ENCODE measurements around the gene ZDHHC8. TPM values are rescaled to one million over a fixed set of nuclear protein-coding genes. Genes with fewer than 3 reads are reported as not detected.

The ZDHHC8 gene
- total RNA-seq (10 to 100 TPM in 2 of 4 donors, 1 to 10 TPM in 2; 4.6 to 14.3 (median 9.5) TPM), polyA plus RNA-seq (10 to 100 TPM in 1 of 3 donors, 1 to 10 TPM in 2; 1.8 to 26.0 (median 4.2) TPM)

GRCh38 chr22:20131597-20131858, at the start of gene ZDHHC8:
Gene ZDHHC8 (plus strand): TSS chr22:20131804. CDS start chr22:20131948, 144 bp downstream.
- TF ChIP-seq POLR2A (IDR thresholded peaks at IDR 0.05) = no peak
- Histone ChIP-seq H3K27me3 (no peaks in the 10 kb centered on the region), H3K27ac (peak within 1 kb of the TSS; percentile 91 to 99 (median 99)), H3K4me1 (peaks cover 0 to 53% (median 47%) of the 10 kb centered on the region in 4 donors), H3K9me3 (no peaks in the 10 kb centered on the region), H3K36me3 (peaks cover 0 to 15% (median 3%) of the 10 kb centered on the region in 4 donors), H3K4me3 (peak within 1 kb of the TSS; percentile 77 to 100 (median 96))
- DNase-seq = no peak
- intact Hi-C loops (cut with DNase I) = loop anchor here (5.0 to 10.0 kb wide), 3 partner anchors 49 to 277 kb away; partner anchors contain the start of genes DGCR8, GNB1L, RTL10 and TANGO2
- WGBS, 2 donors = 1% methylated on average over 43 of the region's 43 CpGs

- Histone ChIP-seq H3K9me3 (no peaks in the 10 kb centered on the region), H3K27ac (peak overlapping the region; percentile 7 to 97 (median 22)), H3K27me3 (no peaks in the 10 kb centered on the region), H3K4me1 (peaks cover 0 to 58% (median 51%) of the 10 kb centered on the region in 4 donors), H3K36me3 (peaks cover 13 to 28% (median 24%) of the 10 kb centered on the region in 4 donors), H3K4me3 (no peak overlapping the region)
- no peak for DNase-seq
- intact Hi-C loops (cut with DNase I) = loop anchor here (5.0 to 10.0 kb wide), 3 partner anchors 34 to 109 kb away; partner anchors contain the start of genes RANBP1, TRMT2A and ZDHHC8
- TF ChIP-seq CTCF (IDR thresholded peaks at IDR 0.05) = no peak
- no peak for TF ChIP-seq EP300 (IDR thresholded peaks at IDR 0.05)
- TF ChIP-seq POLR2A (IDR thresholded peaks at IDR 0.05) = no peak
- TF ChIP-seq POLR2AphosphoS5 (IDR thresholded peaks at IDR 0.05) = no peak
- WGBS, 2 donors = 87% methylated on average over 10 of the region's 10 CpGs
Observed at GRCh38 chr22:20083157-20083890, 48.3 kb upstream of the ZDHHC8 start.

GRCh38 chr22:20083891-20084546, 47.6 kb upstream of the ZDHHC8 start:
- WGBS, 2 donors = 82 to 90% methylated on average over 10 of the region's 10 CpGs
- peak overlapping the region in 1 of 4 donors; percentile 97 for H3K27ac ChIP-seq

GRCh38 chr22:20084547-20085413, 46.8 kb upstream of the ZDHHC8 start:
- H3K4me1 ChIP-seq = peaks cover 0 to 53% (median 48%) of the 10 kb centered on the region in 4 donors
- intact Hi-C loops (cut with DNase I) = loop anchor here (5.0 to 10.0 kb wide), 3 partner anchors 33 to 110 kb away; partner anchors contain the start of genes RANBP1, TRMT2A and ZDHHC8
- TF ChIP-seq EP300 (IDR thresholded peaks at IDR 0.05) (no peak), POLR2AphosphoS5 (IDR thresholded peaks at IDR 0.05) (no peak), POLR2A (IDR thresholded peaks at IDR 0.05) (no peak), CTCF (IDR thresholded peaks at IDR 0.05) (peak in 2 of 4 experiments; percentile 5 to 9)
- H3K36me3 ChIP-seq = peaks cover 22 to 43% (median 36%) of the 10 kb centered on the region in 4 donors
- DNase-seq = no peak
- H3K9me3 ChIP-seq = no peaks in the 10 kb centered on the region
- no peak overlapping the region for H3K4me3 ChIP-seq
- peak overlapping the region in 2 of 4 donors; percentile 5 to 19 for H3K27ac ChIP-seq
- 79 to 81% methylated on average over 23 of the region's 23 CpGs for WGBS, 2 donors
- no peaks in the 10 kb centered on the region for H3K27me3 ChIP-seq

More at GRCh38 chr22:20083891-20084546, 47.6 kb upstream of the ZDHHC8 start:
- Histone ChIP-seq H3K4me1 (peaks cover 0 to 58% (median 51%) of the 10 kb centered on the region in 4 donors), H3K4me3 (no peak overlapping the region), H3K9me3 (no peaks in the 10 kb centered on the region), H3K27me3 (no peaks in the 10 kb centered on the region), H3K36me3 (peaks cover 16 to 35% (median 29%) of the 10 kb centered on the region in 4 donors)
- intact Hi-C loops (cut with DNase I) = loop anchor here (5.0 to 10.0 kb wide), 3 partner anchors 33 to 109 kb away; partner anchors contain the start of genes RANBP1, TRMT2A and ZDHHC8
- DNase-seq = no peak
- TF ChIP-seq POLR2AphosphoS5 (IDR thresholded peaks at IDR 0.05) = no peak
- no peak for TF ChIP-seq POLR2A (IDR thresholded peaks at IDR 0.05)
- TF ChIP-seq EP300 (IDR thresholded peaks at IDR 0.05) = no peak
- TF ChIP-seq CTCF (IDR thresholded peaks at IDR 0.05) = no peak
